ENCODE results near the gene RPS27L. TPM values are rescaled to one million over a fixed set of nuclear protein-coding genes. Genes with fewer than 3 reads are reported as not detected.

The RPS27L gene
- total and polyA plus RNA-seq, 8 donors: 8.4 to 432 (median 54.1) TPM

- H3K9me3 ChIP-seq: no peaks in the 10 kb centered on the region
- no peak for TF ChIP-seq POLR2A (IDR thresholded peaks at IDR 0.05)
- H3K4me3 ChIP-seq: no peak overlapping the region
- intact Hi-C loops (cut with DNase I; ENCODE audit: low total_unique reads): no loop called here
- H3K27ac ChIP-seq: peak overlapping the region in 1 of 5 donors; percentile 41
- 54 to 84% (median 75%) methylated on average over 1 of the region's 1 CpG for WGBS, 5 donors
- H3K27me3 ChIP-seq: no peaks in the 10 kb centered on the region
- H3K4me1 ChIP-seq: peaks cover 33 to 84% (median 64%) of the 10 kb centered on the region in 4 donors
- H3K36me3 ChIP-seq: no peaks in the 10 kb centered on the region
- DNase-seq: no peak
These were observed 39.6 kb upstream of the RPS27L start for GRCh38 chr15:63196842-63197241.

GRCh38 chr15:63195569-63196015, 38.3 kb upstream of the RPS27L start:
- 65 to 81% (median 78%) methylated on average over 3 of the region's 3 CpGs for WGBS, 5 donors
- Histone ChIP-seq H3K4me3 (no peak overlapping the region), H3K36me3 (no peaks in the 10 kb centered on the region), H3K9me3 (no peaks in the 10 kb centered on the region), H3K4me1 (peaks cover 43 to 91% (median 70%) of the 10 kb centered on the region in 4 donors), H3K27ac (peak overlapping the region in 3 of 5 donors; percentile 28 to 92 (median 89)), H3K27me3 (no peaks in the 10 kb centered on the region)
- TF ChIP-seq POLR2AphosphoS5 (IDR thresholded peaks at IDR 0.05): no peak
- no peak for TF ChIP-seq EP300 (IDR thresholded peaks at IDR 0.05)
- TF ChIP-seq, protein P1, sequence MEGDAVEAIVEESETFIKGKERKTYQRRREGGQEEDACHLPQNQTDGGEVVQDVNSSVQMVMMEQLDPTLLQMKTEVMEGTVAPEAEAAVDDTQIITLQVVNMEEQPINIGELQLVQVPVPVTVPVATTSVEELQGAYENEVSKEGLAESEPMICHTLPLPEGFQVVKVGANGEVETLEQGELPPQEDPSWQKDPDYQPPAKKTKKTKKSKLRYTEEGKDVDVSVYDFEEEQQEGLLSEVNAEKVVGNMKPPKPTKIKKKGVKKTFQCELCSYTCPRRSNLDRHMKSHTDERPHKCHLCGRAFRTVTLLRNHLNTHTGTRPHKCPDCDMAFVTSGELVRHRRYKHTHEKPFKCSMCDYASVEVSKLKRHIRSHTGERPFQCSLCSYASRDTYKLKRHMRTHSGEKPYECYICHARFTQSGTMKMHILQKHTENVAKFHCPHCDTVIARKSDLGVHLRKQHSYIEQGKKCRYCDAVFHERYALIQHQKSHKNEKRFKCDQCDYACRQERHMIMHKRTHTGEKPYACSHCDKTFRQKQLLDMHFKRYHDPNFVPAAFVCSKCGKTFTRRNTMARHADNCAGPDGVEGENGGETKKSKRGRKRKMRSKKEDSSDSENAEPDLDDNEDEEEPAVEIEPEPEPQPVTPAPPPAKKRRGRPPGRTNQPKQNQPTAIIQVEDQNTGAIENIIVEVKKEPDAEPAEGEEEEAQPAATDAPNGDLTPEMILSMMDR (IDR thresholded peaks at IDR 0.05): no peak
- no peak for TF ChIP-seq POLR2A (IDR thresholded peaks at IDR 0.05)
- no peak for DNase-seq
- intact Hi-C loops (cut with DNase I; ENCODE audit: low total_unique reads): no loop called here

- H3K9me3 ChIP-seq: no peaks in the 10 kb centered on the region
- H3K27me3 ChIP-seq: no peaks in the 10 kb centered on the region
- peaks cover 43 to 94% (median 71%) of the 10 kb centered on the region in 4 donors for H3K4me1 ChIP-seq
- intact Hi-C loops (cut with DNase I; ENCODE audit: low total_unique reads): no loop called here
- no peak overlapping the region for H3K4me3 ChIP-seq
- peak in 1 of 2 donors; percentile 50 for DNase-seq
- peak overlapping the region in 3 of 5 donors; percentile 89 to 92 (median 90) for H3K27ac ChIP-seq
- TF ChIP-seq POLR2A (IDR thresholded peaks at IDR 0.05): no peak
- TF ChIP-seq EP300 (IDR thresholded peaks at IDR 0.05): no peak
- TF ChIP-seq, protein P1 (IDR thresholded peaks at IDR 0.05): no peak
- TF ChIP-seq POLR2AphosphoS5 (IDR thresholded peaks at IDR 0.05): no peak
- 49 to 59% (median 52%) methylated on average over 4 of the region's 4 CpGs for WGBS, 5 donors
- no peaks in the 10 kb centered on the region for H3K36me3 ChIP-seq
These were observed 37.7 kb upstream of the RPS27L start for GRCh38 chr15:63194880-63195568.

- H3K4me1 ChIP-seq: peaks cover 39 to 89% (median 70%) of the 10 kb centered on the region in 4 donors
These were observed 37.0 kb upstream of the RPS27L start for GRCh38 chr15:63194302-63194701.

More at GRCh38 chr15:63194302-63194701, 37.0 kb upstream of the RPS27L start:
- TF ChIP-seq EP300 (IDR thresholded peaks at IDR 0.05) (no peak), POLR2A (IDR thresholded peaks at IDR 0.05) (no peak), POLR2AphosphoS5 (IDR thresholded peaks at IDR 0.05) (no peak)
- TF ChIP-seq, protein P1 (IDR thresholded peaks at IDR 0.05): no peak
- 67 to 79% (median 69%) methylated on average over 4 of the region's 4 CpGs for WGBS, 5 donors
- Histone ChIP-seq H3K36me3 (no peaks in the 10 kb centered on the region), H3K27ac (peak overlapping the region in 4 of 5 donors; percentile 14 to 92 (median 90)), H3K4me3 (no peak overlapping the region), H3K9me3 (no peaks in the 10 kb centered on the region), H3K27me3 (no peaks in the 10 kb centered on the region)
- no peak for DNase-seq
- intact Hi-C loops (cut with DNase I; ENCODE audit: low total_unique reads): no loop called here
